ENCODE measurements around the gene SIGLEC1.

SIGLEC1 gene

DNA sequence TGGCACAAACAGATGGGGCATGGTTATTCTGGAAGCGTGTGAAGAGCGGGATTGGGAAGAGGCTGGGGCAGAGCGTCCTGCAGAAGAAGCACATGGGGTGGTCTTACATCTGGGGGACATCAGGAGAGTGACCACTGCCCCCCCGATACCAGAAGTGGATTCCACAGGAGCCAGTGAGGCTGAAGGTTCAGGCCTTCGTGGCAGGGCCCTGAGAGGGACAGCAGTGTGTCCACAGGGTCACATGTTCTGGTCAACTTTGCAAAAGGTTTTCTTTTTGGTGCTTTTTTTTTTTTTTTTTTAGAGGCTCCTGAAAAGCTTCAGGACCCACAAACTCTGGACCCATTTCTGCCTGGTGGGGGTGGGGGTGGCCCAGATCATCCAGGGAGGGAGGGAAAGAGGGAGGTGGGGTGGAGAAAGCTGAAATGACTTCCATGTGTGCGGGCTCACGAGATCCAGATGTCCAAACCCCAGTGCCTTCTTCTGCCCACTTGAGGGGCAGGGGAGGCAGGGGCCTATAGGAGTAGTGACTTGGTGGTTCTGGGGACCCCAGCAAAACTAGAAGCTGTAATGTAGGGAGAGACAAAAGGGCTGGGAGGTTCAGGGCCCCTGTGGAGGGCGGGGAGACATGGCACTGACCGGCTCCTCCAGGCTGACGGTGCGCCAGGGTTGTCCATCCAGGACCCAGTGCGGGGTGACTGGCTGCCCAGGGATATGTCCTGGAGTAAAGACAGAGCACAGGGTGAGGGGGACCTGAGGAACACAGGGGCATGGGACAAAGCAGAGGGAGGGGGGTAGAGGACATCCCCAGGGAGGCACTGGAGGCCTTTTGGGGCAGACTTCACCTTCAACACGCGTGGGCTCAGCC is 33.3 kb downstream of the SIGLEC1 start:
- no peak for DNase-seq

DNA sequence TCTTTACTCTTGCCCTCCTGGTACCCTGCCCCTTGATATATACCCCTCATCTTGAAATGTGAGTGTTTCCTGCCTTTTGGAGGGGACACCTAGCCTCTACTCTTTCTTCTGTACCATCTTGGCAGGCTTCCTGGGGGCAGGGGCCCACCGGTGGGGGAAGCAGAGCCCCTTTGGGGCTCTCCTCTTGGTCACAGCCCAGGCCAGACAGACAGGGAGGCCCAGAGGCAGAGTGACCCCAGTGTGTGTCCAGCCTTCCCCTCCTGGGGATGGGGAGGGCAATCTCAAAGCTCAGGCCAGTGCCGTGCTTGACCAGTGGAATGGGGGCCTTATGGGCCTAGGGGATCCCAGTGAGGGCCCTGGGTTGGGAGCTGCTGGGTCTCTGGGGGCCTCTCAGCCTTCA is 34.2 kb downstream of the SIGLEC1 start:
- no peak for DNase-seq

DNA sequence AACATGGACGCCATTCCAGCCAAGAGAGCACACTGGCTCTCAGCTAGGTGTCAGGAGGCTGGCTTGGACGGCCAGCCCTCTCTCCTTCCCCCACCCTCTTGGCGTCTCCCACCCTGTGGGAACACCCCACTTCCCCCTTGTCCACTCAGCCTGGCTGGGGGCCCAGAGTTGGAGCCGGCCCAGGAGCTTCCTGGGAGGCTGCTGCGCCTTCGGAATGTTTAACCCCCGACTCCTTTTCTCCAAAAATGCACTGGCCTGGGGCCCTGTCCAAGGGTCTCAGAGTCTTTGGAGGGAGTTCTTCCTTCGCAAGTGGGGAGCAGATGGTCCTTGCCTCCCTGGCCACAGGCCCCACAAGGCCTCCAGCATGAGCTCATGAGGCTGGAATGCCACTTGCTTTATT is 34.7 kb downstream of the SIGLEC1 start:
- DNase-seq = no peak

DNA sequence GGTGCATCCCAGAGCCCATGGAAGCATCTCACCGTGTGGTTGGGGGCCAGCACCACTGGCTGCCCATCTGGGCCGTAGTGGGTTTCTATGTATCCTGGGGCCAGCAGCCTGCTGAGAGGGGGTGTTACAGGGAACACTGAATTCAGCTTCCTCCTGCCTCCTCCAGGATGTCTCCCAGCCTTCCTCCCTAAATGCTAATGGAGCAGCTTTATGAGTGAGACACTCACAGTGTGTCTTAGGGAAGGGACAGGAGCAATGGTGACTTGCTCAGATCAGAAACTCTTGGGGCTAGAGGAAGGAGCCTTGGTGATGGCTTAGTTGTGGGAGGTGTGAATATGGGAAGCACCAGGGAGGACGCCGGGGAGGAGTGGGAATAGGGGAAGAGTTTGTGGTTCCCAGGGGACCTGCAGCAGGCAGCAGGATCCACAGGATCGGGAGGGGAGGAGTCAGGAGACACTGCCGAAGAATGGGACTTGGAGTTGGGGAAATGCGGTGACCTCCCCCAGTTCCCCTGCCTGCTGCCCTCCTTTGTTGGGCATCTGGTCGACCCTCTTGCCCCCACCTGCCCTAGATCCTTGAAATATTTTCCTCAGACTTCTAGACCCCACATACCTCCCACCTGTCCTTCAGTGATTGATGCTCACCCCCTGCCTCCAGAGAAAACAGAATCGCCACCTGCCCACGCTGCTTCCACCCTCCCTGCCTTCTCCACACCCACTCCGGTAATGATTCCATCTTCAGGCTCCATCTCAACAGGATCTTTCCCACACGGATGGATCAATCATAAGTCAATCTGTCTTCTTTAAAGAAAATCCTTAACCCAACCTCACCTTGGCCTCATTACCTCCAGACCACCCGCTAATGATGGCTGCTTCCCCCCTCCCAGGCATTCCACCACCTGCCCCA is 37.2 kb downstream of the SIGLEC1 start:
- no peak for DNase-seq

DNA sequence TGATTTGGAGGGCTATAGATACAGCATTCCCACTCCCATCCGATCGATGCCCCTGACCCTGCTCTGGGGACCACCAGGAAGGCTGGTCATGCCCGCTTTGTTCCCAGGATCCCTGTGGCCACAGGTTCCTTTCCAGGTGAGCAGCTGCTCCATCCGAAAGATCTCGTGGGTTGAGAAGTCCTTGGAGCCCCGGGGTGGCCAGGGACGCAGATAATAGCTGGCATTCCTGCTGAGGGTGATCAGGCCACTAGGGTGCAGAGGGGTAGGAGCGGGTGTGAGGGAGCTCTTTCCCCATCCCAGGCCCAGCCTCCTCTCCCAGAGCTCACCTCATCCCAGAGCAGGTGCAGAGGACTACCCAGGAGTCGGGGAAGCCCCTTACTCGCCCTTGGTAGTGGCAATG is 38.0 kb downstream of the SIGLEC1 start:
- no peak for DNase-seq

DNA sequence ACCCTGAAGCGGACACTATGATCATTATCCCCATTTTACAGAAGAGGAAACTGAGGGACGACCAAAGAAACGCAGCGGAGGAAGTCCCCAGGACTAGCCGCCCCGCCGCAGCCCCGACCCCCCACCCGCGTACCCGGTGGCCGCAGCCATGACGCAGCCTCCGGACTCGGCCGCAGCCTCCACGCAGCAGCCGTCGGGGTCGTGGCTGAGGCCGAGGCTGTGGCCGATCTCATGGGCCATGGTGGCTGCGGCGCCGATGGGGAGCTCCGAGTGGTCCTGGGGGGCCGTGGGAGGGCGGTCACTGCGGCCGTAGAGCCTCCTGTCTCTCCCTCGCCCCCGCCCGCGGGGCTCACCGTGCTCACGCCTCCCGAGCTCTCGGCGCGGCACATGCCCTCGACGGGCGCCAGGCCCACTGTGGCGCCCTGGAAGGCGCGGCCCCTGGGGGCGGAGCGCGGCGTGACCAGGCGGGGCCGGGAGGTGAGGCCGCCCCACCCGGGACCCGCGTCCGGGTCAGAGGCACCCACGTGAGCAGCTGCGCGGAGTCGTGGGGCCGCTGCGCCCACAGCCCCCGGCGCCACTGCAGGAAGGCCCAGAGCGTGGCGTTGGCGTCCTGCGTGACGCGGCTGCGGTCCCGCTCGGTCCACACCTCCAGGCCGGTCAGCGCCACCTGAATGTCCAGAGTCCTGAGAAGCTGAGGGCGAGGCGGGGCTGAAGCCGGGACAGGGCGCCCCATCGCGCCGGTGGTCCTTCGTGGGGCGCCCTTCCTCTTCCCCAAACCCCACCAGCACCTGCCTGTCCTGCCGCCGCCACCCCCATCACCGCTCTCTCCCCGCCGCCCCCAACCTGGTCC is 39.0 kb downstream of the SIGLEC1 start:
- DNase-seq = no peak

DNA sequence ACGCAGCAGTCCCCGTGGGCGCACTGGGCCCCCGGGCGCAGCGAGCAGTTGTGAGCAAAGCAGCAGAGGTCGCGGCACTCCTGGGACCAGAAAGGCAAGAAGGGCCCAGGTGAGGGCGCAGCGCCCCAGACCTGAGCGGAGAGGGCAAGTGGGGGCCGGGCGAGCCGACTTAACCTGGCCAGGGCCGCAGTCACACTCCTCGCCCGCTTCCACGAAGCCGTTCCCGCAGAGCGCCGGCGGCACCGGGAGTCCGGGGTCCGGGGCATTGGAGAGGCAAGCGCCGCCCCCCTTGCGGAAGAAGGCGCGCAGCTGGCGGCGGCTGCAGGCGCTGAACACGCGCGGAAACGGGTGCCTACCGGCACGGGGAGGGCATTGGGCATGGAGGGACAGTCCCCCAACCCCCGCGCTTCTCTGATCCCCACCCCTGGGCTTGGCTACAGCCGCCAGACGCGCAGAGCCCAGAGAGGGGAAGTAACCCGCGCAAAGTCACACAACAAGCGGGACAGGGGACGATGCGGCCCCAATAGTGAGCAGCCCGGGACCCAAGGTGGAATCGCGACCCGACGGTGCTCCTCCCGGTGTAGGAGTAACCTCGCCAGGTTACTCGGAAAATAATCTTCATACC is 39.7 kb downstream of the SIGLEC1 start:
- no peak for DNase-seq

DNA sequence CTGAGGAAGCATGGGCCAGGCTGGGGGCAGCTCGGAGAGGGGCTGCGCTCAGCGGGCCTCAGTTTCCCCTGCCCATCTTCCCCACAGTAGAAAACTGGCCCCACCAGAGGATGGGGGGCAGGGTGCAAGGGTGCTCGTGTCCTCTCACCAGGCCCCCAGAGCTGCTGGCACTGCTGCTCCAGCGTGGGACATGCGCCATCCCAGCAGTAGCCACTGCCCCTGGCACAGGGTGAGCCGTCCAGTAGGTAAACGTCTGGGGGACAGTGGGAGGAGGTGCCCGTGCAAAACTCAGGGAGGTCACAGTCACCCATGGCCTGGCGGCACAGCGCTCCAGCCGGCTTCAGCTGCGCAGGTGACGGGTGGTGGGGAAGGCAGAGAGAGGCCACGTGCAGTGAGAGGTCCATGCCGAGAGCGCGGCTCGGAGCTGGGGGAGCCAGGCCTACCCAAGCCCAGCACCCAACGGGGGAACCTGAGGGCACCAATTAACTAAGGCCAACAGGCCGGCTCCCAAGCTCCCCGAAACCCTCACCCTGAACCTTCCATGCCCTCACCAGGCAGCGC is 40.3 kb downstream of the SIGLEC1 start:
- no peak for DNase-seq

DNA sequence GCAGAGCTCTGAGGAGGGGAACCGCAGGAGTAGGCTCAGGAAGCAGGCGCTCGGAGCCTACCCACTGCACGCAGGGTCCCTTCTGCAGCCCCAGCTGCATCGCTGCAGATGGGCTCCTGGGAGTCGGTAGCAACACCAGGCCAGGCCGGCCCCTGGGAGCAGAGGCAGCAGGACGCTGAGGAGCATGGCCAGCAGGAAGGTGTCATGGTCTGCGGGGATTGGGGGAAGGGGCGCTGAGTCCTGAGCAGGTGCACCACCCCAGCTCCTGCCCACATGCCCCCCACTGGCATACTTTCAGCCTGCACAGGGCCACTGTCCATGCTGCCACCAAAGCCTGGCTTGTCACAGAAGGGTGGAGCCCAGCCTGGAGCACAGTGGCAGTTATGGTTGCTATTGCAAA is 41.5 kb downstream of the SIGLEC1 start:
- DNase-seq = no peak

DNA sequence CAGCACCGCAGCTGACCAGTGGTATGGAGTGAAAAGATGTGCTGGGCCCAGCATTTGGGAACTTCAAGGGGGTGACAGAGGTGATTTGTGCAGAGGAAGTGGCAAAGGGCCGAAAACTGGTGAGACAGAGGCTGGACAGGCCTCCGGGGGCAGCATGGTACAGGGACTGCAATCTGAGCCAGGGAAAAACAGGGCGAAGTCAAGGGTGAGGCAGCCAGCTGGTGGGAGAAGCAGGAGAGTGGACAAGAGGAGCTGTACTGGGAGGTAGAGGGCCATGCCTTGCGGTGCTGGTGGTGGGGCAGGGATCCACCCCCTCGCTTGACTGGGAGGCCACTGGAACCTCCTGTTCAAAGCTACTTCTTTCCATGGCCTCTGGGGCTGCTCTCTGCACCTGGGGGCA is 41.9 kb downstream of the SIGLEC1 start:
- DNase-seq = no peak

DNA sequence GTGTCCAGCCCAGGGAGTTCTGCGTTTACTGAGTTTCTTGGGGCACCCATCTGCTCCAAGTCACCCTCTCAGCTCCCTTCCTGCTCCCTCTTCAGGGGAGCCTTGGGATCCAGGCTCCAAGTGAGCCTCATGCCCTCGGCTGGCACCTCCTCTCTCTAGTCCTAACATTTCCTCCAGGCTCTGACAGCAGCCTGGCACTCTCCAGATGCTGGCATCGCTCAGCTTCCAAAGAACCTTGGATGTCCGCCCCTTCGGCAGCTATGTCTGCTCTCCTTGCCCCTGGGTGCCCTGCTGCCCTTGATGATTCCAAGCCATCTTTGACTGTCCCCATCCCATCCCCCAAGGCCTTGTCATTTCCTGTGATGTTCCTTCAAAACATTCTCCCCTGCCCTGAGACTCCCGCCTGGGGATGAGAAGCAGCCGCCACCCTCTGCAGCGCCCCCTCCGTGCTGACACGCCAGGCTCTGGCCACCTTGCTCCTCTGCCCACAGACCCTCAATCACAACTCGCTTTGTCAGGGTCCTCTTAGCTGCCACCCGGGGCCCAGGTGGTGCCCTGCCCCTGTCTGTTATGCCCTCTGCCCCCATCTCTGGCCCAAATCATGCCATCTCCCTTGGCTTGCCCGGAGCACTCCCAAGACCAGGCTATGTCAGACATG is 42.6 kb downstream of the SIGLEC1 start:
- no peak for DNase-seq

DNA sequence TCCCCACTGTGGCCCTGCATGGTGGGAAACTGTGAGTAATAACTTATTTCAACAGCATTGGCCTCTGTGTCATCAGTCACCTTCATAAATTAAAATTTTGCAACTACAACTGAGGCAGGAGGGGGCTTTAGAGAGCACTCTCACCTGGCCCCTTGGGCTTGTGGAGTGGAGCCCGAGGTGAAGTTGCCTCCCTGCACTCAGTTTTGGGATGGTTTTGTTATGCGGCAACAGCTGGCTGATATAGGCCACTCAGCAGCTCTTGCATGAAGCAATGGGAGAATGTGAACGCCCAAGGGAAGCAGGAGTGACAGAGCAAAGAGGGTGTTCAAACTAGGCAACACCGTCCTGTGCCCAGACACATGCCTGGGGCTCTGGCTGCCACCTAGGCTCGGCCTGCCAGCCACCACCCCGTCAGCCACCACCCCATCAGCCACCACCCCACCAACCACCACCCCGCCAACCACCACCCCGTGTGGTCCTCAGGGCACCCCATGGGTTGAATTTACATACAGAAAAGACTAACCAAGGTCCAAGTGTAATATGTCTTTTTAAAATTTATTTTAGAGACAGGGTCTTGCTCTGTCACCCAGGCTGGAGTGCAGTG is 44.9 kb downstream of the SIGLEC1 start:
- DNase-seq = no peak

DNA sequence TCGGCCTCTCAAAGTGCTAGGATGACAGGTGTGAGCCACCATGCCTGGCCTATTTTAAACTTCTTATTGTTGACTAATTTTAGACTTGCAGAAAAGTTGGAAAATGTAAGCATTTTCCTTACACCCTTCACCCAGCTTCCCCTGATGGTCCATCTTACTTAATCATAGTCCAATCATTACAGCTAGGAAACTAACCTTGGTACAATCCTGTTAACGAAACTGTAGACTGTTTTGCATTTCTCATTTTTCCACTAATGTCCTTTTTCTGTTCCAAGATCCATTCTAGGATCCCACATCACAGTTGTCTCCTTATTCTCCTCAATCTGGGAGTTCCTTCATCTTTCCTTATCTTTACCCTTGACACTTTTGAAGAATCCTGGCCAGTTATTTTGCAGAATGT is 48.5 kb downstream of the SIGLEC1 start:
- no peak for DNase-seq

DNA sequence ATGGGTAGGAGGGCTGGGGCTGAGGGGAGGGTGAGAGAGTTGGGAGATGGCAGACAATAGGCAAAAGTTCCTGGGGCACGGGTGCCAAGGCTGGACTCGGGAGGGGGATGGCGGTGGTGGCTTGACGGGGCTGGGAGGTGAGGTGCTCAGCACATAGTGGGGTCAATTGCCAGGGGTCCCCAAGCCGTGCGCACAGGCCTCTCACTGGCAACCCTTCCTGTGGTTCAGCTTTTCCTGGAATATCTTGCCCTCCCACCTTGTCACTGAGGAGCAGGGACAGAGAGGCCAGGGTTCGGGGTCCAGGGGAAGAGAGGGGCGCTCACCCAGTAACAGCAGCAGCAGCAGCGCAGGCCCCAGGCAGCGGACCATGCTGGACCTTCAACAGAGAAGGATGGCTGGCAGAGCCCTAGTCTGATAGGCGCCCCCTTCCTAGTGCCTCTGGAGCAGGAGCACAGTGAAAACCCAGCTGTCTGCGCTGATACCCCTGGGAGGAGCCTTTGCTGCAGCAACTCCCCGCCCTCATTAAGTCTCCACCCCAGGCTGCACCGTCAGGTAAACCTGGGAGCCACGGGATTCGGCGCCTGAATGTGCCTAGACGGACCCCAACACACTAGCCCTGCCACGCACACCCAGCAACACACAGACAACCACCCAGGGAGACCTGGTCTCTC is 49.2 kb downstream of the SIGLEC1 start, which contains the start of gene GFRA4:
Gene GFRA4, minus strand, starts transcription at position 369 of the 671 bp plus-strand sequence. Its CDS starts 0 bp downstream, at position 369.
- no peak for DNase-seq
